ENCODE measurements around the gene CADPS. TPM values are rescaled to one million over a fixed set of nuclear protein-coding genes. Genes with fewer than 3 reads are reported as not detected.

CADPS gene
- total and polyA plus RNA-seq, 2 donors: 2.3 to 4.4 TPM

DNA sequence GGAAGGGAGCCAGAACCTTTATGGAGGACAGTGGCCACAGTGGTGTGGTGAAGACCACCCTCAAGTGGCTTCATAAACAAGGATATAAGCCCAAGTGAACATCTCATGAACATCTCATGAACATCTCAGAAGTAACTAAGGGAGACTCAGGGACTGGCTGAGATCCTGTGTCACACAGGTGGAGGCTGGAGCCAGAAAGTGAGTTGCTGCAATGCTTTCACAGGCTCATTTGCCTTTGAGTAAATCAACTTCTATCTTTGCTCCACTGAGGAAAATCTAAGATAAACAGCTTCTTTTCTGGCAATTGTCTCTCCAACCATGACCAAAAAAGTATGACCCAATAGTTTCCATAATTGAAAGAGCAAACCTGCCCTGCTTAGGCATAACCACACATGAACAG lies 152.9 kb downstream of the CADPS start:
- Histone ChIP-seq H3K9me3 (ENCODE audit: control insufficient read depth in 2 of 2, insufficient read depth in 1 of 2, low read length in 1 of 2) (no peaks in the 10 kb centered on the region), H3K4me3 (ENCODE audit: low read length in 2 of 2) (no peak overlapping the region), H3K27me3 (ENCODE audit: control insufficient read depth in 2 of 2, insufficient read depth in 1 of 2, low read length in 1 of 2) (no peaks in the 10 kb centered on the region), H3K36me3 (ENCODE audit: control insufficient read depth in 2 of 2, insufficient read depth in 2 of 2, low read length in 1 of 2) (no peaks in the 10 kb centered on the region), H3K4me1 (ENCODE audit: control insufficient read depth in 2 of 2, insufficient read depth in 2 of 2, low read length in 2 of 2) (no peaks in the 10 kb centered on the region), H3K27ac (ENCODE audit: low read depth in 1 of 2, low read length in 1 of 2) (no peak overlapping the region)
- DNase-seq (ENCODE audit: low read depth in 6 of 9, low spot score in 9 of 9): no peak

DNA sequence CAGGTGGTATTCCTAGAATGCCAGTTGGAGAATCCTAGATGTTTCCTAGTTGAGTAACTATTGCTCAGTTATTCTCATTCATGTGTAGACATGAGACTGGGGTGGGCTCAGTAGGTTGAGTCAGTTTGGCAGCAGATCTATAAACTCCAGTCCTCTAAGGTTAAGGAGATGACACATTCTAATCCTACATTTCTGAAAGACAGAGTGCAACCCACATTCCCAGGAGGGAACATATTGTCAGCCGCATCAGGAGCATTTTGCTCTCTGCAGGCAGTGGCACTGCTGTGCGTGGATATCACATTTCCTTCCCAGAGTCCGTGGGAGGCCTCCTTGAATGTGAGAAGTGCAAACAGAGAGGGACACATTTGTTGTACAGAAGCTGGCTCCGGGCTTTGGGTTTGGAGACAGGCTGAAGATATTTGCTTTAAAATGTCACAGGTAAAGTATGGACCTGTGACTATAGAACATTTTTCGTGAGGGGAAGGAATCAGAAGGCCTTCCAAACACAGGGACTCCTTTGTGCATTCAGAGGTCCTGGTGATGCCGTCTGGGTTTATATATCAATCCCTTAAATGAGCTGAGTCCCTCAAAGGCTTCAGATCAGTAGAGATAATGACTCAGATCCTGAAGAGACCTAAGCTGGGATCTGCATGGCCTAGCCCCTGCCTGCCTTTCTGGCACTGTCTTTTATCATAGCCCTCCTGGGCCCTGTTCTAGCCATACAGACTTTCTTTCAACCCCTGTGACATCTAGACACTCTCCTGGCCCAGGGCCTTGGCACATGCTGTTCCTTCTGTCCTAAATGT lies 156.5 kb downstream of the CADPS start:
- Histone ChIP-seq H3K27ac (ENCODE audit: low read depth in 1 of 2, low read length in 1 of 2) (no peak overlapping the region), H3K36me3 (ENCODE audit: control insufficient read depth in 2 of 2, insufficient read depth in 2 of 2, low read length in 1 of 2) (no peaks in the 10 kb centered on the region), H3K9me3 (ENCODE audit: control insufficient read depth in 2 of 2, insufficient read depth in 1 of 2, low read length in 1 of 2) (no peaks in the 10 kb centered on the region), H3K4me1 (ENCODE audit: control insufficient read depth in 2 of 2, insufficient read depth in 2 of 2, low read length in 2 of 2) (no peaks in the 10 kb centered on the region), H3K27me3 (ENCODE audit: control insufficient read depth in 2 of 2, insufficient read depth in 1 of 2, low read length in 1 of 2) (no peaks in the 10 kb centered on the region), H3K4me3 (ENCODE audit: low read length in 2 of 2) (no peak overlapping the region)
- WGBS: 53% methylated on average over 6 of the region's 6 CpGs
- no peak for DNase-seq (ENCODE audit: low read depth in 6 of 9, low spot score in 9 of 9)

DNA sequence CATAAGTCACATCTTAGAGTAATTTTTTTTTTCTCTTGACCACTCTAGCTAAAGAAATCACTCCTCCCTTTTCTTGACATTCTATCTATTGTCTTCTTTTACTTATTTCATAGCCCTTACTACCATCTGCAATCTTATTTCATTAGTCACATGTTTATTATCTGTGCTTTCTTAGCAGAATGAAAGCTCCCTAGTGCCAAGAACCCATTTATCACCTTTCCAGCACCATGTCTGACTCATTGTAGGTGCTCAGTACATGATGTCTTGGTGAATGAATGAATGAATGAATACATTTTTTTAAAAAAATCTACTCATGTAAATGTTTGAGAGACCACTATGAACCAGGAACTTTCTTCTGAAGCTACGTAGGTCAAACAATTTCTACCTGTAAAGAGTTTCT lies 157.2 kb downstream of the CADPS start:
- Histone ChIP-seq H3K27ac (ENCODE audit: low read depth in 1 of 2, low read length in 1 of 2) (no peak overlapping the region), H3K4me3 (ENCODE audit: low read length in 2 of 2) (no peak overlapping the region), H3K27me3 (ENCODE audit: control insufficient read depth in 2 of 2, insufficient read depth in 1 of 2, low read length in 1 of 2) (no peaks in the 10 kb centered on the region), H3K4me1 (ENCODE audit: control insufficient read depth in 2 of 2, insufficient read depth in 2 of 2, low read length in 2 of 2) (no peaks in the 10 kb centered on the region), H3K9me3 (ENCODE audit: control insufficient read depth in 2 of 2, insufficient read depth in 1 of 2, low read length in 1 of 2) (no peaks in the 10 kb centered on the region), H3K36me3 (ENCODE audit: control insufficient read depth in 2 of 2, insufficient read depth in 2 of 2, low read length in 1 of 2) (no peaks in the 10 kb centered on the region)
- DNase-seq (ENCODE audit: low read depth in 6 of 9, low spot score in 9 of 9): no peak
- WGBS: 89% methylated on average over 1 of the region's 1 CpG

DNA sequence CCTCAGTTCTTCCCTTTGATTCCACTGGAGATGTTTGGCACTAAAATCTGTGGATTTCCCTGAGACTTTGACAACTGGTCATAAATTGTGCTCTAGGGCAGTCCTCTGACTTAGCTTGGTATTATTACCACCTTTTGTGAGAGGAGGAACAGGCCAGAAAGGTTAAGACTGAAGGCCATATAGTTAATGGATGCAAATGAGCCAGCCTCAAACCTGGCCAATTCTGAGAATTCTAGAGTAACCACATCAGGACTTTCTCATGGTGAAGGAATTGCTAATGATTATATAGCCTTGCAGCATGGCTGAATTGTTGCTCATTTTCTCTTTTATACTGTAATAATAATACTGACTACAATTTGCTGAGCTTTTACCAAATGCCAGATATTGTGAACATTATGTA lies 162.5 kb downstream of the CADPS start:
- no peak for DNase-seq (ENCODE audit: low read depth in 6 of 9, low spot score in 9 of 9)
- Histone ChIP-seq H3K4me1 (ENCODE audit: control insufficient read depth in 2 of 2, insufficient read depth in 2 of 2, low read length in 2 of 2) (no peaks in the 10 kb centered on the region), H3K27ac (ENCODE audit: low read depth in 1 of 2, low read length in 1 of 2) (no peak overlapping the region), H3K27me3 (ENCODE audit: control insufficient read depth in 2 of 2, insufficient read depth in 1 of 2, low read length in 1 of 2) (no peaks in the 10 kb centered on the region), H3K36me3 (ENCODE audit: control insufficient read depth in 2 of 2, insufficient read depth in 2 of 2, low read length in 1 of 2) (no peaks in the 10 kb centered on the region), H3K9me3 (ENCODE audit: control insufficient read depth in 2 of 2, insufficient read depth in 1 of 2, low read length in 1 of 2) (no peaks in the 10 kb centered on the region), H3K4me3 (ENCODE audit: low read length in 2 of 2) (no peak overlapping the region)

DNA sequence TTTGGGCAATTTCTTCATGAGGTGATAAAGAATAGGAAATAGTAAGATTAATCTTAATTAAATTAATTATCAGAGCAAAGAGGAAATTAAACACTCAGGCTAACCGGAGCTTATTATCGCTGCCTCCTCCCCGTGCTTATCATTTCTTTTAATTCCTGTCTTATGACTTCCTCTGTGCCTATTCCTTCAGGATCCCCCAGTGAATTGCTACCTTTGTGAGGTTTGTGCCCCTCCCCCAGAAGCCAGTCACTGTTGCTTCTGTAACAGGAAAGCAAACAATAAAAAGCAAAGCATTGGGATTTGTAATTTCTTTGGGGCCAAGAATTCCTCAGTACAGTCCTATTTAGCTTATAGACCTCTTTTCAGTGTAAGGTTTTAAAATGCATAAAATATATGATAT lies 164.5 kb downstream of the CADPS start:
- Histone ChIP-seq H3K36me3 (ENCODE audit: control insufficient read depth in 2 of 2, insufficient read depth in 2 of 2, low read length in 1 of 2) (no peaks in the 10 kb centered on the region), H3K4me3 (ENCODE audit: low read length in 2 of 2) (no peak overlapping the region), H3K9me3 (ENCODE audit: control insufficient read depth in 2 of 2, insufficient read depth in 1 of 2, low read length in 1 of 2) (no peaks in the 10 kb centered on the region), H3K4me1 (ENCODE audit: control insufficient read depth in 2 of 2, insufficient read depth in 2 of 2, low read length in 2 of 2) (no peaks in the 10 kb centered on the region), H3K27ac (ENCODE audit: low read depth in 1 of 2, low read length in 1 of 2) (no peak overlapping the region), H3K27me3 (ENCODE audit: control insufficient read depth in 2 of 2, insufficient read depth in 1 of 2, low read length in 1 of 2) (no peaks in the 10 kb centered on the region)
- no peak for DNase-seq (ENCODE audit: low read depth in 6 of 9, low spot score in 9 of 9)
- WGBS: 91% methylated on average over 3 of the region's 3 CpGs

DNA sequence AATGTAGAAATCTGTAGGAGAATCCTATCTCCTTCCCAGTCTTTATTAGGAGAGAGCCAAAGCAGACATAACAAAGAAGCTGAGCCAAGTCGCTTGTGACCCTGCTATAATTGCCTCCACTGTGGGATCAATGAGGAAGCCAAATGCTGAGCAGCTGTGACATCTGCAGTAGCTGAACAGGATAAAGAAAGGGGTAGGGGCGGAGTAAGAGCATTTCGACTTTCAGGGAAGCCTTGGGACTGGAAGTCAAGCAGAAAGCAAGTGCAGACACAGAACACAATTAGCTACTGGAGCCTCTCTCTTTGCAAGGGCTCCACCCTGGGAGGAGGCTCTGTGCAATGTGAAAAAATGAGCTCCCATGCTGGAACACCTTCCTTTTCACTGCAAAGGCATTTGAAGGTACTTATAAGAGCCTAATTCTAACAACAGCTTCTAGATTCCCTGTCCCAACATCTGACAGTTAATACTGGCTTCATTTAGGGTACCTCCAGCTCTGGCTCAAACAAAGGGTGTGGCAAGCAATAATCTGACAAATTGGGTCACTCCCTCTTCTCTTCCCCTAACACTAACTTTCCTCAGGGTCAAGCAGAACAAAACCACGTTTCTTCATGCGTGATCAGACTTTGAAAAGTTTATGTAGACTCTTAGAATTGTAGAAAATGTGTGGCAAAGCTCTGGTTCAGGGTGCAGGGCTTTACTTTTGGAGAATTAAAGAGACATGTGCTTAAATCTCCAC lies 166.4 kb downstream of the CADPS start:
- no peaks in the 10 kb centered on the region for H3K4me1 ChIP-seq (ENCODE audit: control insufficient read depth in 2 of 2, insufficient read depth in 2 of 2, low read length in 2 of 2)
- no peaks in the 10 kb centered on the region for H3K9me3 ChIP-seq (ENCODE audit: control insufficient read depth in 2 of 2, insufficient read depth in 1 of 2, low read length in 1 of 2)
- H3K36me3 ChIP-seq (ENCODE audit: control insufficient read depth in 2 of 2, insufficient read depth in 2 of 2, low read length in 1 of 2): no peaks in the 10 kb centered on the region
- no peak for DNase-seq (ENCODE audit: low read depth in 6 of 9, low spot score in 9 of 9)
- 36% methylated on average over 5 of the region's 5 CpGs for WGBS
- no peaks in the 10 kb centered on the region for H3K27me3 ChIP-seq (ENCODE audit: control insufficient read depth in 2 of 2, insufficient read depth in 1 of 2, low read length in 1 of 2)
- no peak overlapping the region for H3K4me3 ChIP-seq (ENCODE audit: low read length in 2 of 2)
- no peak overlapping the region for H3K27ac ChIP-seq (ENCODE audit: low read depth in 1 of 2, low read length in 1 of 2)

DNA sequence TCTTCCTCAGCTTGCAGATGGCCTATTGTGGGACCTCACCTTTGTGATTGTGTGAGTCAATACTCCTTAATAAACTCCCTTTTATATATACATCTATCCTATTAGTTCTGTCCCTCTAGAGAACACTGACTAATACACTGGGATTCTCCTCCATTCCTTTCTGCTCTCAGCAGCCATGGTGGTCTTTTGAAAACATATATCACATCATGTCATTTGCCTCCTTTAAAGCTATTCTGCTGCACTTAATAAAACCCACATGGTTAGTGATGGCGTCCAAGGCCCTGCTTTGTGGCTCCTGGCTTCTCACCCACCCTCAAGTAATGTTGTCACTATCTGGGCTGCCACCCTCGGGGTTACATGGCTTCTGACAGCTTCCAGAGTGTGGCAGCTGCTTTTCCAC lies 169.5 kb downstream of the CADPS start:
- Histone ChIP-seq H3K4me3 (ENCODE audit: low read length in 2 of 2) (no peak overlapping the region), H3K27me3 (ENCODE audit: control insufficient read depth in 2 of 2, insufficient read depth in 1 of 2, low read length in 1 of 2) (no peaks in the 10 kb centered on the region), H3K9me3 (ENCODE audit: control insufficient read depth in 2 of 2, insufficient read depth in 1 of 2, low read length in 1 of 2) (no peaks in the 10 kb centered on the region), H3K4me1 (ENCODE audit: control insufficient read depth in 2 of 2, insufficient read depth in 2 of 2, low read length in 2 of 2) (no peaks in the 10 kb centered on the region), H3K36me3 (ENCODE audit: control insufficient read depth in 2 of 2, insufficient read depth in 2 of 2, low read length in 1 of 2) (no peaks in the 10 kb centered on the region), H3K27ac (ENCODE audit: low read depth in 1 of 2, low read length in 1 of 2) (no peak overlapping the region)
- no peak for DNase-seq (ENCODE audit: low read depth in 6 of 9, low spot score in 9 of 9)
- 74% methylated on average over 2 of the region's 2 CpGs for WGBS

DNA sequence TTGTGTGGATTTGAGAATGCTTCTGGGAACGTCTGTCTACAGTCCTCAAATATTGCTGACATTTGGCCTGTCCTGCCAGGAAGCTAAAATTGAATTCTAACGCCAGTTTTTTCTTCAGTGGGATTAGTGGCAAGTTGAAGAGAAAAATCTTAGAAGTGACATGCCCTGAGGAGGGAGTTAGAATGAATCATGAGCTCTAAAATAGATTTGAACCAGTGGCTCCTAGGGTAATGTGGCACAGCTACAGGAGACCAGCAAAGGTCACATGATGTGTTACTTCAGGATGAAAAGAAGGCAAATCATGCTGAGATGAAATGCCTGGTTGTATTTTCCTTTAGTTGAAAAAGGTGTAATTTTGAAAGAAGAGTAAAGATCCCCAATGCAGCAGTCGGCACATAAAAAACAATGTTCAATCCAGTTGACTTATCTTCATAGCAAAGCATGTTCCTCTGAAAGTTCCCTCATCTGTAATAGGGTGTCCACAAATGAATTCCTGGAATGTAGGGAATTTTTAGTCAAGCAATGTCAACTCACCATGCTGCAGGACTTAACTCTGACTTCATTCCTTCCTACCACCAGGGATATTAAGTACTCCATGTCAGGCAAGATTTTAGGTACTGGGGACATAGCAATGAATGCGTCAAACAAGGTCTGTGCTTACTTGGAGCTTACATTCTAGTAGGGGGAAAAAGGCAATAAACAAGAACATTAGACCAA lies 171.6 kb downstream of the CADPS start:
- no peak for DNase-seq (ENCODE audit: low read depth in 6 of 9, low spot score in 9 of 9)
- Histone ChIP-seq H3K27me3 (ENCODE audit: control insufficient read depth in 2 of 2, insufficient read depth in 1 of 2, low read length in 1 of 2) (no peaks in the 10 kb centered on the region), H3K27ac (ENCODE audit: low read depth in 1 of 2, low read length in 1 of 2) (no peak overlapping the region), H3K4me3 (ENCODE audit: low read length in 2 of 2) (no peak overlapping the region), H3K4me1 (ENCODE audit: control insufficient read depth in 2 of 2, insufficient read depth in 2 of 2, low read length in 2 of 2) (no peaks in the 10 kb centered on the region), H3K36me3 (ENCODE audit: control insufficient read depth in 2 of 2, insufficient read depth in 2 of 2, low read length in 1 of 2) (no peaks in the 10 kb centered on the region), H3K9me3 (ENCODE audit: control insufficient read depth in 2 of 2, insufficient read depth in 1 of 2, low read length in 1 of 2) (no peaks in the 10 kb centered on the region)
- 90% methylated on average over 4 of the region's 4 CpGs for WGBS

DNA sequence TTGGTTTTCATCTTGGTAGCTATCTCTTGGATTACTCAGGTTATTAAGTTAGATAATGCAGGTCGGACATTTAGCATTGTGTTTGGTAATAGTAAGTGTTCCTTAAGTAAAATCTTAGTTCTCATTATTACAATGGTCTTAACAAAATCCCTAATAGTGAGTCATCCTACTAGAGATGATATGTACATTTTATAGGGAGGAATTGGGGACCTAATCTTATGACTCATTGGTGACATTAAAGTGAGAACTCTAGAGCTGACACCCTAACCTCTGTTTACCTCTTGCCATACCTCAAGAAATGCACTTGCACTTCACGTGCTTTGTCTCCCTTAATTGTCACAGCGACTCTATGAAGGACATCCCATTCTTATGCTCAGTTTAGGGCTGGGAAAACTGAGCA lies 174.9 kb downstream of the CADPS start:
- 87% methylated on average over 3 of the region's 3 CpGs for WGBS
- Histone ChIP-seq H3K27me3 (ENCODE audit: control insufficient read depth in 2 of 2, insufficient read depth in 1 of 2, low read length in 1 of 2) (no peaks in the 10 kb centered on the region), H3K9me3 (ENCODE audit: control insufficient read depth in 2 of 2, insufficient read depth in 1 of 2, low read length in 1 of 2) (no peaks in the 10 kb centered on the region), H3K36me3 (ENCODE audit: control insufficient read depth in 2 of 2, insufficient read depth in 2 of 2, low read length in 1 of 2) (no peaks in the 10 kb centered on the region), H3K4me1 (ENCODE audit: control insufficient read depth in 2 of 2, insufficient read depth in 2 of 2, low read length in 2 of 2) (no peaks in the 10 kb centered on the region), H3K27ac (ENCODE audit: low read depth in 1 of 2, low read length in 1 of 2) (no peak overlapping the region), H3K4me3 (ENCODE audit: low read length in 2 of 2) (no peak overlapping the region)
- no peak for DNase-seq (ENCODE audit: low read depth in 6 of 9, low spot score in 9 of 9)
